ENCODE results near the gene RTTN. TPM values are rescaled to one million over a fixed set of nuclear protein-coding genes. Genes with fewer than 3 reads are reported as not detected.

Gene RTTN
- total and polyA plus RNA-seq, 9 of the 15 experiments (the other 6 are each of a cell fraction or from before 2014, with no cell fraction given), result 3.1 to 18.3 (median 10.6) TPM

- intact Hi-C loops (cut with micrococcal nuclease), result no loop called here
- POLR2A ChIA-PET, result no interaction called here
Observed at GRCh38 chr18:69980509-69980908, 225.0 kb downstream of the RTTN start.

More at GRCh38 chr18:69980509-69980908, 225.0 kb downstream of the RTTN start:
- Histone ChIP-seq H2AFZ (ENCODE audit: low read depth, low read length) (no peak overlapping the region), H3K79me2 (ENCODE audit: control insufficient read depth, insufficient read depth, low read length) (no peaks in the 10 kb centered on the region), H3K4me3 (no peak overlapping the region), H3K9ac (ENCODE audit: insufficient read depth in 1 of 2, low read depth in 2 of 2, low read length in 2 of 2) (no peak overlapping the region), H3K36me3 (ENCODE audit: control insufficient read depth, insufficient read depth, low read length) (no peaks in the 10 kb centered on the region; the same call in 2 of the 3 replicates), H3K27ac (ENCODE audit: extremely low read depth, low read depth, low read length) (no peak overlapping the region), H3K4me2 (ENCODE audit: insufficient read depth, low read length) (no peak overlapping the region), H3K9me1 (ENCODE audit: control insufficient read depth, insufficient read depth, low read length) (no peaks in the 10 kb centered on the region), H3K27me3 (ENCODE audit: control insufficient read depth in 2 of 2, insufficient read depth in 2 of 2, low read length in 2 of 2) (no peaks in the 10 kb centered on the region), H4K20me1 (replicated peaks; ENCODE audit: control insufficient read depth, insufficient read depth, low read length) (no peaks in the 10 kb centered on the region), H3K4me1 (replicated peaks in 1 of 2; ENCODE audit: control insufficient read depth in 2 of 2, insufficient read depth in 2 of 2, low read length in 2 of 2) (peaks cover 0 to 10% of the 10 kb centered on the region in 2 experiments; a peak in 3 of 5 replicates), H3K9me3 (replicated peaks; ENCODE audit: control insufficient read depth, insufficient read depth, low read depth, low read length) (no peaks in the 10 kb centered on the region)
- CTCF ChIA-PET (ENCODE audit: low intra/inter-chr PET ratio), result no interaction called here
- no TSS peak for BruUV-seq (replicated peaks)
- 34% methylated on average over 4 of the region's 4 CpGs for WGBS (ENCODE audit: insufficient coverage, low coverage, missing lambda C conversion rate)
- ATAC-seq (no peak), FAIRE-seq (no peak), DNase-seq (ENCODE audit: extremely low read depth in 1 of 4, low spot score in 3 of 4) (no peak)
- in situ Hi-C loops (cut with MboI), result no loop called here
- TF ChIP-seq NCOR1 (IDR thresholded peaks at IDR 0.05) (peak; percentile 21; the same call in 1 of the 2 replicates), ZNF174 (CRISPR knock-in tag; IDR thresholded peaks at IDR 0.05) (no peak), EP300 (IDR thresholded peaks at IDR 0.05; ENCODE audit: low read length) (peak; percentile 60; the same call in 1 of the 2 replicates), MEF2D (tag; conservative IDR thresholded peaks at IDR 0.05; ENCODE audit: low read depth) (peak; percentile 57; the same call in 1 of the 2 replicates), CBFA2T3 (IDR thresholded peaks at IDR 0.05) (peak; percentile 43; the same call in 1 of the 2 replicates), SPI1 (IDR thresholded peaks at IDR 0.05; ENCODE audit: borderline replicate concordance, low read depth, low read length) (peak; percentile 27; the same call in 1 of the 2 replicates), TEAD4 (IDR thresholded peaks at IDR 0.05; ENCODE audit: low read length) (peak; percentile 68; the same call in 1 of the 2 replicates), TEAD4 (CRISPR knock-in tag; IDR thresholded peaks at IDR 0.05; ENCODE audit: borderline replicate concordance) (no peak), TAL1 (IDR thresholded peaks at IDR 0.05) (peak; percentile 55), HSF4 (CRISPR knock-in tag; IDR thresholded peaks at IDR 0.05; ENCODE audit: borderline replicate concordance) (no peak), SMARCE1 (IDR thresholded peaks at IDR 0.05) (peak; percentile 52; the same call in 1 of the 2 replicates), ARID1B (IDR thresholded peaks at IDR 0.05) (peak; percentile 59)
- TF ChIP-seq, protein P1, sequence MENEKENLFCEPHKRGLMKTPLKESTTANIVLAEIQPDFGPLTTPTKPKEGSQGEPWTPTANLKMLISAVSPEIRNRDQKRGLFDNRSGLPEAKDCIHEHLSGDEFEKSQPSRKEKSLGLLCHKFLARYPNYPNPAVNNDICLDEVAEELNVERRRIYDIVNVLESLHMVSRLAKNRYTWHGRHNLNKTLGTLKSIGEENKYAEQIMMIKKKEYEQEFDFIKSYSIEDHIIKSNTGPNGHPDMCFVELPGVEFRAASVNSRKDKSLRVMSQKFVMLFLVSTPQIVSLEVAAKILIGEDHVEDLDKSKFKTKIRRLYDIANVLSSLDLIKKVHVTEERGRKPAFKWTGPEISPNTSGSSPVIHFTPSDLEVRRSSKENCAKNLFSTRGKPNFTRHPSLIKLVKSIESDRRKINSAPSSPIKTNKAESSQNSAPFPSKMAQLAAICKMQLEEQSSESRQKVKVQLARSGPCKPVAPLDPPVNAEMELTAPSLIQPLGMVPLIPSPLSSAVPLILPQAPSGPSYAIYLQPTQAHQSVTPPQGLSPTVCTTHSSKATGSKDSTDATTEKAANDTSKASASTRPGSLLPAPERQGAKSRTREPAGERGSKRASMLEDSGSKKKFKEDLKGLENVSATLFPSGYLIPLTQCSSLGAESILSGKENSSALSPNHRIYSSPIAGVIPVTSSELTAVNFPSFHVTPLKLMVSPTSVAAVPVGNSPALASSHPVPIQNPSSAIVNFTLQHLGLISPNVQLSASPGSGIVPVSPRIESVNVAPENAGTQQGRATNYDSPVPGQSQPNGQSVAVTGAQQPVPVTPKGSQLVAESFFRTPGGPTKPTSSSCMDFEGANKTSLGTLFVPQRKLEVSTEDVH (IDR thresholded peaks at IDR 0.05; ENCODE audit: low read depth, partially characterized antibody), result no peak
